Activated CD4-positive, alpha-beta memory T cell treated with anti-CD3 and anti-CD28 coated beads for 36 hours (primary cell): ENCODE data around the gene PTHLH. TPM values are rescaled to one million over a fixed set of nuclear protein-coding genes. Genes with fewer than 3 reads are reported as not detected.
A peak's percentile ranks its signal among the peaks of the same experiment; 100 is the strongest.

Experiments
- CTCF ChIA-PET: fragments of 350-600 bp; sonication (Branson Sonifier 250); formaldehyde crosslinking; loops from one replicate; lab custom pipeline; 2021; ENCODE audit warnings: antibody characterized with exemption, inconsistent platforms; lab: Charles Lee
- POLR2A ChIA-PET: fragments of 350-600 bp; sonication (Branson Sonifier 250); formaldehyde crosslinking; loops from one replicate; lab custom pipeline; 2021; ENCODE audit warnings: antibody characterized with exemption; lab: Charles Lee
- DNase-seq: peaks from one replicate; pipeline ENCODE4 v3.0.0-alpha.2; 2020
- H3K27ac Mint-ChIP-seq: one replicate; pipeline ENCODE4 v1.8.0; 2021; ENCODE audit warnings: mixed read lengths
- H3K27me3 Mint-ChIP-seq: one replicate; pipeline ENCODE4 v1.8.0; 2021; ENCODE audit warnings: mixed read lengths
- H3K36me3 Mint-ChIP-seq: one replicate; pipeline ENCODE4 v1.8.0; 2021; ENCODE audit warnings: mixed read lengths
- H3K4me1 Mint-ChIP-seq: one replicate; pipeline ENCODE4 v1.8.0; 2021; ENCODE audit warnings: low read depth, mixed read lengths
- H3K4me3 Mint-ChIP-seq: one replicate; pipeline ENCODE4 v1.8.0; 2021; ENCODE audit warnings: mild to moderate bottlenecking, mixed read lengths
- H3K9me3 Mint-ChIP-seq: one replicate; pipeline ENCODE4 v1.8.0; 2021; ENCODE audit warnings: mixed read lengths
- intact Hi-C: fragments of 100-400 bp; cut with micrococcal nuclease; formaldehyde crosslinking; loops from one replicate; pipeline ENCODE4 v1.15.1; 2023
- total RNA-seq, 2 experiments: library from RNA; stranded (reverse); gene quantifications; one replicate each; pipeline ENCODE4 v1.2.3, GENCODE V29; 2021

The PTHLH gene
- total RNA-seq, 2 experiments from 2014 or later = 0.12 TPM; not detected in 1

DNA sequence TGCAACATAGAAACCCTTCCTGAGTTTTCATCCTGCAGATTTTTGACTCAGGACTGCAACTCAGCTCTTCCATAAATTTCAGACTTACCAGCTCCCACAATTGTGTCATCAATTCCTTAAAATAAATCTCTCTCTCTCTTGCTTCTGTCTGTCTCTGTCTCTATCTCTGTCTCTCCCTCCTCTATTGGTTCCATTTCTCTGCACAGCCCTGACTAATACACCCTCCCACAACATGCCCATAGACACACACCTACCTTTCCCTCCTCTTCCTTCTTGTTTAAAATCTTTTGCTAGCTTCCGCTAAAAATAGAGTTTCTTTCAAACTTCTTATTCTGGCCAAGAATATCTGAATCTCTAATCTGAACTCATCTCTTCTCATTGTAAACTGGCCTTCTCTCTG, 22.9 kb upstream of the PTHLH start:
- Mint-ChIP-seq H3K9me3 (peaks cover 4% of the 10 kb centered on the region), H3K27ac (no peak overlapping the region), H3K4me3 (no peak overlapping the region), H3K4me1 (no peaks in the 10 kb centered on the region), H3K36me3 (no peaks in the 10 kb centered on the region), H3K27me3 (no peaks in the 10 kb centered on the region)
- CTCF ChIA-PET = no interaction called here
- no peak for DNase-seq
- intact Hi-C loops = no loop called here
- POLR2A ChIA-PET = no interaction called here

DNA sequence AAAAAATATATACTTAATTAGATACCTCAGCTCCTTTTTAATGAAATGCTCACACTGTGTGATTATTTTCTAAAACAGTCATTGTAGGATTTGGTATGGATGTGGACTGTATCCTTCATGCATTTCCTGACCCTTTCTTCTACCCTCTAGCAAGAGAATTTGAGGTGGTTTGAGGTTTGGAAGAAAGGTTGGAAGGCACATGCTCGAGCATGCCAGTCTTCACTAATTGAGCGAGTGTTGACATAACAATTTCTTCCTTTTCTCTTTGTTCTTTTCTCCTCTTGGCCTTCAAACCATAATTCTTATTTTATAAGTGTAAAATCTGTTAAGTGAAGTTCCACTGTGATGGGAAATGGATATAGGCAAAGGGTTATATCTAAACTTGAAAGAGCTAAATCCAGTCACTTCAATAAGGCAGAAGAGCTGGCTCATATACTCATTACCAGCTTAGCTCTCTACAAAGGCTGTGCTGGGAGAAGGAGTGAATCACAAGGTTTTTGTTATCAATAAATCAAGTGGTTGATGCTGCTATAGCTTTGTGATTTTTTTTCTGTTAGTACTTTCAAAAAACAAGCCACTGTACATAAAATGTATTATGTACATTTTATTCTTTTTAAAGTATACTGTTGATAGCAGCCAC, 16.2 kb upstream of the PTHLH start:
- POLR2A ChIA-PET = no interaction called here
- H3K36me3 Mint-ChIP-seq = no peaks in the 10 kb centered on the region
- no peaks in the 10 kb centered on the region for H3K4me1 Mint-ChIP-seq
- intact Hi-C loops = no loop called here
- no peak for DNase-seq
- no peak overlapping the region for H3K27ac Mint-ChIP-seq
- CTCF ChIA-PET = interaction anchor here (0.9 kb wide), 1 partner anchor 19 kb away, joined by 3 read pairs; no protein-coding TSS in a partner anchor
- peaks cover 4% of the 10 kb centered on the region for H3K9me3 Mint-ChIP-seq
- H3K4me3 Mint-ChIP-seq = no peak overlapping the region
- peaks cover 5% of the 10 kb centered on the region for H3K27me3 Mint-ChIP-seq

DNA sequence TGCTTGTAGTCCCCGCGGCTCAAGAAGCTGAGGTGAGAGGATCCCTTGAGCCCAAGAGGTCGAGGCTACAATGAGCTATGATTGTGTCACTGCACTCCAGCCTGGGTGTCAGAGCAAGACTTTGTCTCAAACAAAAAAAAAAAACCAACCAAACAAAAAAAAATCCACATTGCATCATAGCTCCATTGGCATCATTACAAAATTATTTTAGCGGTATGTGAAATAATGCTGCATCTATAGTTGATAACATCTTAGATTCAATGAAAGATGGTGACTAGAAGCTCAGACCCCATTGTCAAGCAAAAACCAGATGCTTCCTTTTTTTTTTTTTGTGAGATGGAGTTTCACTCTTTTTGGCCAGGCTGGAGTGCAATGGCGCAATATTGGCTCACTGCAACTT, 14.8 kb upstream of the PTHLH start:
- POLR2A ChIA-PET = no interaction called here
- DNase-seq = no peak
- peaks cover 5% of the 10 kb centered on the region for H3K27me3 Mint-ChIP-seq
- no peak overlapping the region for H3K27ac Mint-ChIP-seq
- CTCF ChIA-PET = interaction anchor here (0.6 kb wide), 1 partner anchor 106 kb away, joined by 3 read pairs; no protein-coding TSS in a partner anchor
- H3K36me3 Mint-ChIP-seq = no peaks in the 10 kb centered on the region
- intact Hi-C loops = no loop called here
- no peaks in the 10 kb centered on the region for H3K4me1 Mint-ChIP-seq
- H3K9me3 Mint-ChIP-seq = peaks cover 4% of the 10 kb centered on the region
- H3K4me3 Mint-ChIP-seq = no peak overlapping the region

DNA sequence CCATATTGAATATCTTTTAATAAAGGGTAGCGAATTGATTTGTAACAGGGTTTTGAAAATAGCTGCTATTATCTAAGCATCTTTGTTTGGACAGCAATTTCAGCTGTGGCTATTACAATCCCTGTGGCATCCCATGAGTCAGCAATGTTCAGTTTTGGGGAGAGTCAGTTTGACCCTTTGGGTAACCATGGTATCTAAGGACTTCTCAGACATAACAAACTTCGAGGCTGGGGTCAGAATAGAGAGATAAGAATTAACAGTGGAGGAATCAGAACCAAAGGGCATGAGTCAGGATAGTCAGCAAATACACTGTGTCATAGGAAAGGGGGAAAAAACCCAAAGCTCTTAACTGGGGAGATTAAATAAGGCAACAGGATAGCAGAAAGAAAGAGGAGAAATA, 11.7 kb upstream of the PTHLH start:
- Mint-ChIP-seq H3K27ac (no peak overlapping the region), H3K36me3 (no peaks in the 10 kb centered on the region), H3K9me3 (no peaks in the 10 kb centered on the region), H3K4me1 (no peaks in the 10 kb centered on the region), H3K27me3 (peaks cover 21% of the 10 kb centered on the region), H3K4me3 (no peak overlapping the region)
- POLR2A ChIA-PET = no interaction called here
- intact Hi-C loops = no loop called here
- no peak for DNase-seq
- CTCF ChIA-PET = no interaction called here

DNA sequence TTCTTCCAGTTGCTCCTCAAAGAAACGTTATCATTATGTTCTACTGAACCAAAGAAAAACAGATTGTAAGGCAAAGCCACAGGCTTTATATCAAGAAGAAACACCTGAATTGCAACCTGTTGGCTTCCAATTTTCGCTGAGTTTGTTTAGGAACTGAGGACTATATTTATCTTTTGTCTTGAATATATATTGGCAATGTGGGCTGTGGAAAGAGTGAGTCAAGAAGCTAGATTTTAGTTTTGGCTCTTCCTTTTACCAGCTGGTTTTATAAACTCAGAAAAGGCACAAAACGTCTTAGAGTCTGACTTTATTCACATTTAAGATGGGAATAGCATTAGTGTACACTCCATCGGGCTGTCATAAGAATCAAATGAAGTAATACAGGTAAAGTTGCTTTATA, 10.4 kb upstream of the PTHLH start:
- H3K36me3 Mint-ChIP-seq = no peaks in the 10 kb centered on the region
- H3K27me3 Mint-ChIP-seq = peaks cover 29% of the 10 kb centered on the region
- intact Hi-C loops = no loop called here
- ChIA-PET POLR2A (no interaction called here), CTCF (no interaction called here)
- no peak for DNase-seq
- no peak overlapping the region for H3K4me3 Mint-ChIP-seq
- H3K9me3 Mint-ChIP-seq = no peaks in the 10 kb centered on the region
- H3K27ac Mint-ChIP-seq = no peak overlapping the region
- H3K4me1 Mint-ChIP-seq = no peaks in the 10 kb centered on the region

DNA sequence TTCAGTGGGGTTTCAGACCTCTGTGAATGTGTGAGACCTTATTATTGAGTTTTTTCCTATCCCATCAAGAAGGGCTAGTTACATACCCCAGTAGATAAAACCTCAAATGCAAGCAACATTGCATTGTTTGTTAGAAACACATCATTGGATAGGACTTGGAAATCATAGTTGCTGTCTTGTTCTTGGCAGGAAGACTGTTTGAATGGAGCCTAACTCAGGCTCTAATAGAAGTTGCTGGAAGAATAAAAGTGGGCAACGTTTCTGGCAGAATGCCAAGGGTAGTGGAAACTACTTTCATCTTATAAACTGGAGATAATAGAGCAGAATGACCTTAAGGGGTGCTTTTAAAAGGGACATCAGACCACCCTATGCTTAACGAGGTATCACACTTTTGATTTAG, 9.9 kb upstream of the PTHLH start:
- Mint-ChIP-seq H3K27me3 (peaks cover 31% of the 10 kb centered on the region), H3K27ac (no peak overlapping the region), H3K36me3 (no peaks in the 10 kb centered on the region), H3K9me3 (no peaks in the 10 kb centered on the region), H3K4me3 (no peak overlapping the region), H3K4me1 (no peaks in the 10 kb centered on the region)
- DNase-seq = no peak
- intact Hi-C loops = no loop called here
- ChIA-PET CTCF (interaction anchor here (0.6 kb wide), 1 partner anchor 289 kb away, joined by 3 read pairs; no protein-coding TSS in a partner anchor), POLR2A (no interaction called here)

DNA sequence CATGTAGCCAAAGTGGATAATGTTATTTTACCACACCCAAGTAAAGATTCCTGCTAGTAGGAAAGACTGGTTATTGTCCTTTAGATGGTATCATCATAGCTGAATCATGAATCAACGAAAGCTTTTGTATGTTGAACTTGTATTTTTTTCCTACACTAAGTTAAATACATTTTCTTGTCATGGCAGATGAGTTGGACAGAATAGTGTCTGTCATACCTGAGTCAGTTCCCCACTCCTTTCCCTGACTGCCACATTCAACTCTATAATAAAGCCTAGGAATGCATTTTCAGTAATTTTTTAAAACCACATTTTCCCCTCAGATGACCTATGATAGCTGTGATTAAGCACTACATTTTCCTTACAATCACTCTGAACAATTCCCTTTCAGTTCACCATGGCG, 9.3 kb upstream of the PTHLH start:
- Mint-ChIP-seq H3K9me3 (no peaks in the 10 kb centered on the region), H3K27me3 (peaks cover 33% of the 10 kb centered on the region), H3K4me1 (no peaks in the 10 kb centered on the region), H3K4me3 (no peak overlapping the region), H3K36me3 (no peaks in the 10 kb centered on the region), H3K27ac (no peak overlapping the region)
- POLR2A ChIA-PET = no interaction called here
- intact Hi-C loops = no loop called here
- CTCF ChIA-PET = interaction anchor here (0.6 kb wide), 1 partner anchor 289 kb away, joined by 3 read pairs; no protein-coding TSS in a partner anchor
- no peak for DNase-seq

DNA sequence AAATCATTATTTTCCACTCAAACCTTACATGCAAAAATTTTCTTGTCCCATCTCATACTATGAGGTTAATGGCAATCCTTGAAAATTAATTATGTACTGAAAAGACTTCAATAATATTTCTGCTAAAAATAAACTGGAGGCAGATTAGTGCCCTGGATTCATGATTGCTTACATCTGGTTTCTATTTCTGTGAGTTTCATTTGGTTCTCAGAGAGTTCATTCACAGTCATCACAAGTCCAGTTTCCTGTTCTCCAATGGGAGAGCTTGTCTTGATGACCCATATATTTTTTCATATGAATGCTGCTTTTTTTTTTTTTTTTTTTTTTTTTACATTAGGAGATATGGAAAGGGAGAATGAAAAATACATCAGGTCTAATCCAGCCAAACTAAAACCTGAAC, 6.6 kb upstream of the PTHLH start:
- CTCF ChIA-PET = no interaction called here
- H3K27me3 Mint-ChIP-seq = peaks cover 54% of the 10 kb centered on the region
- POLR2A ChIA-PET = no interaction called here
- intact Hi-C loops = loop anchor here (10.0 kb wide), 1 partner anchor 196 kb away; no protein-coding TSS in a partner anchor
- no peak for DNase-seq
- H3K27ac Mint-ChIP-seq = no peak overlapping the region
- no peaks in the 10 kb centered on the region for H3K36me3 Mint-ChIP-seq
- no peaks in the 10 kb centered on the region for H3K9me3 Mint-ChIP-seq
- peaks cover 4% of the 10 kb centered on the region for H3K4me1 Mint-ChIP-seq
- H3K4me3 Mint-ChIP-seq = no peak overlapping the region

DNA sequence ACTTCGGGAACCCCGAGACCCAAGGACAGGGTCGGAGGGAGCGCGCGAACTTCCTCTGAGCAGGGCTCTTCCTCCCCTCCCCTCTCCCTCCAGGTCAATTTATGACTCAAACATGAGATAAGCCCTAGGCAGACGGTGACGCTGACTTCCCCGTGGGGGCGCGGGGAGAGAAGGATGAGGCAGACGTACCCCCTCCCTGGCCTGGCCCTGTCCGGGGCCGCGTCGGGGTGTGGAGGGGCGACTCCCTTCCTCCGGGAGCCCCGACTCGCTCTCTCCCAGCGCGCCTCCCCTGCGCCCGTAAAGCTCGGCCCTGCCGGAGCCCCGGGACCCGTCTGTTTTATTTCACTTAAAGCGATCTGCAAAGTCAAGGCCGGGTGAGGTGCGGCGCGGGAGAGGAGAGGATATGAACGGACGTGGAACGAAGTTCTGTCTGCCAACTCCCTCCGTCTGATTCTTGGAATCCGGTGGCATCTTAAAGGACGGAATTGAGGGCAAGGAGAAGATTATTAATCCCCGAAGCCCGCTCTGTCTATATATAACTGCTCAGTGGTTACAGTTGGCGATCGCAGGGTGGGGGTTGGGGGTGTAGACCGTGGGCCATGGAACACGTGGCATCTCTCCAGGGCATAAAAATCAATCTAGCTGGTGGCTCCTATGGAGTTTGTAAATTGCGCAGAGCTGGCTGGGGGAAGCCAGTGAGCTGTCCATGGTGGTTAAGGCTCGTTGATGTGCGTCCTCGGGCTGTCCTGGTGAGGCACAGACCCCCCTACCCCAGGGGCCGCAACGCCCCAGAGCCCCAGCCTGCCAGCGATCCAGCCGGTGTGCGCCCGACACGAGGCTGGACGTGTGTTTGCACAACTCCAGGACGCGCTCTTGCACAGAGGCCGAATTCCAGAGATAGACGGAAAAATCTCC, 2.9 kb upstream of the PTHLH start:
- Mint-ChIP-seq H3K9me3 (no peaks in the 10 kb centered on the region), H3K4me3 (peak overlapping the region; percentile 49), H3K36me3 (no peaks in the 10 kb centered on the region), H3K4me1 (peaks cover 13% of the 10 kb centered on the region), H3K27ac (no peak overlapping the region), H3K27me3 (peaks cover 75% of the 10 kb centered on the region)
- intact Hi-C loops = loop anchor here (10.0 kb wide), 1 partner anchor 199 kb away; no protein-coding TSS in a partner anchor
- CTCF ChIA-PET = no interaction called here
- POLR2A ChIA-PET = no interaction called here
- peak; percentile 32 for DNase-seq

DNA sequence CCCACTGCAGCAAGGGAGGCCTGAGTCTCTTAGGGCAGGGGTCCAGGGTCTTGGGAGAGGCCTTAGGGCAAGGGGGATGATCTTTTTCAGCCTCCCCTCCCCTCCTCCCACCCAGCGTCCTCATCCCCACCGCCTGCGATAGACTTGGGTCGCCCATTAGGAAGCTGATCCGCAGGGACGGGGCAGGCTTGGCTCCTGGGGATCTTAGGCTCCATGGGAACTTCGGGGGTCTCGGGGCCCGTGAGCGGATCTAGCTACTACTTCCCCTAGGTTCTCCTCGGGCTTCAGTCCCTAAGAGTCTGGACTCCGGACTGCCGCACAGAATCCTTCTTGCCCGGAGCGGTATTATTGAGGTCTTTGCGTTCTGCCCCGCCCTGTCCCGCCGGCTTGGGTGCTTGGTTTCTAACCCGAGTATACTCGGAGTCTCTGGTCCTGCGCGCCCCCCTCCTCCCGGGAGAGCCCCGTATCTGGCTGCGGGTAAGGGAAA, 2.2 kb upstream of the PTHLH start:
- no peak for DNase-seq
- ChIA-PET POLR2A (no interaction called here), CTCF (no interaction called here)
- Mint-ChIP-seq H3K27me3 (peaks cover 72% of the 10 kb centered on the region), H3K4me3 (peak overlapping the region; percentile 49), H3K36me3 (no peaks in the 10 kb centered on the region), H3K4me1 (peaks cover 16% of the 10 kb centered on the region), H3K9me3 (no peaks in the 10 kb centered on the region), H3K27ac (no peak overlapping the region)
- intact Hi-C loops = loop anchor here (5.0 to 10.0 kb wide), 2 partner anchors 93 to 200 kb away; no protein-coding TSS in a partner anchor

DNA sequence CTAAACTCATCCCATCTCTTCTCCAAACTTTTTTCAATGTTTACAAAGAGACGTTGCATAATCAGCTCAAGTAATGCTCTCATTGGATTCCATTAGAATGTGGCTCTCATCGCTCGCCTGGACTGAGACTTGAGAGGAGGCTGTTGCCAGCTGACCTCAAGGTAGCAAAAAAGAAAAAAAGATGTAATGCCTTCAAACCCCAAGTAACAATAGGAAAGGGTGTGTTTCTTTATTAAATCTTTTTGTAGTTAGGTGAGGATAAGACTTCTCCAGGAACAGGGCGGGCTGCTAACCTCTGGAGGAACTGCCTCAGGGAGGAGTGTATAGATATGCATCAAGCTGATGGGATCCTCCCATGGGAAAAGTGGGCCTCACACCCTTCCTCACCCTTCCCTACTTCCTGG, 956 bp upstream of the PTHLH start:
- POLR2A ChIA-PET = no interaction called here
- H3K4me1 Mint-ChIP-seq = peaks cover 24% of the 10 kb centered on the region
- intact Hi-C loops = loop anchor here (5.0 to 10.0 kb wide), 2 partner anchors 94 to 201 kb away; no protein-coding TSS in a partner anchor

DNA sequence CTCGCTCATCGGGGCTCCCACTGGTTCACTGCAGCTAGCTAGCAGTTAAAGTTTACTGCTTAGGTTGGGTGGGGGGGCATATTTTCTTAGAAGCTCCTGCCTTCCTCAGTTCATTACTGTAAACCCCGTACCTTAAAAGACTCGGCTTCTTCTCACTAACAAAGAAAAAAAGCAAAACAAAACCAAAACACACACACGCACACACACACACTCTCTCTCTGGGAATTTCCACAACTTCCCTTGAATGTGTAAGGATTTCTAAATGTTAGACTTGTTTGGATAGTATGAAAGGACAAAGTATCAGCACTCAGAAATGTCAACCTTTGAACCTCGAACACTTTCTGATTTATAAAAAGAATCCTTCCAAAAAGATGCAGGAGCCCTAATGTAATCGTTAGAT, 927 bp downstream of the PTHLH start:
- no peaks in the 10 kb centered on the region for H3K36me3 Mint-ChIP-seq
- peaks cover 32% of the 10 kb centered on the region for H3K4me1 Mint-ChIP-seq
- no peak for DNase-seq
- intact Hi-C loops = loop anchor here (5.0 to 10.0 kb wide), 2 partner anchors 96 to 203 kb away; no protein-coding TSS in a partner anchor
- ChIA-PET CTCF (no interaction called here), POLR2A (no interaction called here)
- no peak overlapping the region for H3K4me3 Mint-ChIP-seq
- peaks cover 82% of the 10 kb centered on the region for H3K27me3 Mint-ChIP-seq
- H3K9me3 Mint-ChIP-seq = no peaks in the 10 kb centered on the region
- H3K27ac Mint-ChIP-seq = no peak overlapping the region

More for the DNA sequence above, 956 bp upstream of the PTHLH start:
- Mint-ChIP-seq H3K36me3 (no peaks in the 10 kb centered on the region), H3K4me3 (no peak overlapping the region), H3K27ac (no peak overlapping the region), H3K9me3 (no peaks in the 10 kb centered on the region), H3K27me3 (peaks cover 75% of the 10 kb centered on the region)
- DNase-seq = no peak
- CTCF ChIA-PET = interaction anchor here (1.3 kb wide), 1 partner anchor 33 kb away, joined by 4 read pairs; no protein-coding TSS in a partner anchor
